Gastrocnemius medialis (tissue), 4 donors: ENCODE results near the gene WDR86. TPM values are rescaled to one million over a fixed set of nuclear protein-coding genes. Genes with fewer than 3 reads are reported as not detected.

ENCODE experiments used
- ATAC-seq, 2 donors: fragments of 150-250 bp; one replicate each; pipeline ENCODE4 v1.9.1; 2016
- DNase-seq, 2 donors: peaks; one replicate each; pipeline ENCODE4 v3.0.0-alpha.2; 2019
- H3K27ac ChIP-seq, 4 donors: fragments of 200-600 bp; sonication (generic); 1 replicate in 1 of 4; 2 replicates in 3 of 4; pipeline ENCODE4 v1.5.1; 2016 to 2018; ENCODE audit warnings: mild to moderate bottlenecking in 2 of 4, moderate library complexity in 1 of 4
- H3K27me3 ChIP-seq, 3 donors: fragments of 200-600 bp; sonication (generic) in 2 of 3; 1 replicate in 1 of 3; 2 replicates in 2 of 3; pipeline versions ENCODE4 v1.5.1 to v1.6.0; 2016 to 2019; ENCODE audit warnings: mild to moderate bottlenecking in 1 of 3, moderate library complexity in 1 of 3
- H3K36me3 ChIP-seq, 2 donors: fragments of 200-600 bp; sonication (generic) in 1 of 2; one replicate each; pipeline ENCODE4 v1.5.1; 2017 to 2018
- H3K4me1 ChIP-seq, 2 donors: fragments of 200-600 bp; sonication (generic) in 1 of 2; one replicate each; pipeline ENCODE4 v1.5.1; 2016 to 2017; ENCODE audit warnings: mild to moderate bottlenecking in 2 of 2
- H3K4me3 ChIP-seq, 4 donors: fragments of 200-600 bp; sonication (generic) in 3 of 4; 1 replicate in 1 of 4; 2 replicates in 3 of 4; pipeline ENCODE4 v1.5.1; 2016 to 2019; ENCODE audit warnings: mild to moderate bottlenecking in 2 of 4
- H3K9me3 ChIP-seq, 3 donors: fragments of 200-600 bp; sonication (generic) in 2 of 3; 1 replicate in 1 of 3; 2 replicates in 2 of 3; pipeline ENCODE4 v1.5.1; 2016 to 2019
- CTCF ChIP-seq, 5 experiments: fragments of 450-650 bp in 3 of 5; fragments of 200-600 bp in 2 of 5; sonication (generic) in 2 of 5; IDR thresholded peaks in 4 of 5; conservative IDR thresholded peaks in 1 of 5; 1 replicate in 4 of 5; 2 replicates in 1 of 5; pipeline ENCODE4 v1.5.1; 2016 to 2019; ENCODE audit warnings: antibody characterized with exemption in 5 of 5, mild to moderate bottlenecking in 3 of 5, moderate library complexity in 3 of 5
- POLR2A ChIP-seq, 2 donors: fragments of 450-650 bp; IDR thresholded peaks; one replicate each; pipeline ENCODE4 v1.6.1; 2017; ENCODE audit warnings: antibody characterized with exemption in 2 of 2, mild to moderate bottlenecking in 2 of 2, moderate library complexity in 2 of 2
- in situ Hi-C, 4 donors: fragments of 200-750 bp; cut with MboI; loops; one replicate each; pipeline versions ENCODE4 v1.15.0 to v1.8.0; 2017; ENCODE audit warnings: low sequenced_read_pairs in 4 of 4
- intact Hi-C: fragments of 100-400 bp; cut with DNase I; formaldehyde crosslinking; loops from one replicate; pipeline ENCODE4 v1.15.1; 2023; ENCODE audit warnings: low total_unique reads
- microRNA-seq, 2 donors: library from miRNA; unstranded; fragments of <30 nt; microRNA quantifications; one replicate each; pipeline ENCODE4, GENCODE V29; 2016; ENCODE audit warnings: borderline replicate concordance in 2 of 2
- total RNA-seq, 4 donors: library from RNA; depleted of rRNA; stranded (reverse); fragments of >200 nt; gene quantifications; one replicate each; pipeline versions ENCODE4 v1.1.0 to v1.2.3, GENCODE V29; 2016

WDR86 gene
- total RNA-seq, 4 donors from 2014 or later = 0.13 to 0.31 TPM; not detected in 2

- H3K36me3 ChIP-seq = no peaks in the 10 kb centered on the region
- TF ChIP-seq CTCF (IDR thresholded peaks at IDR 0.05 in 4 of 5, conservative IDR thresholded peaks at IDR 0.05 in 1 of 5) (no peak), POLR2A (IDR thresholded peaks at IDR 0.05) (no peak)
- no peaks in the 10 kb centered on the region for H3K9me3 ChIP-seq
- ATAC-seq = no peak
- no peak overlapping the region for H3K4me3 ChIP-seq
- intact Hi-C loops (no loop called here), in situ Hi-C loops (no loop called here)
- H3K27me3 ChIP-seq = no peaks in the 10 kb centered on the region
- H3K4me1 ChIP-seq = peaks cover 8 to 20% of the 10 kb centered on the region in 2 donors
- H3K27ac ChIP-seq = no peak overlapping the region
- DNase-seq = no peak
These were observed 71.0 kb downstream of the WDR86 start for GRCh38 chr7:151338809-151339208.

- ATAC-seq = no peak
- Histone ChIP-seq H3K4me3 (no peak overlapping the region), H3K36me3 (no peaks in the 10 kb centered on the region), H3K27ac (no peak overlapping the region), H3K27me3 (no peaks in the 10 kb centered on the region), H3K9me3 (no peaks in the 10 kb centered on the region), H3K4me1 (peaks cover 0 to 7% of the 10 kb centered on the region in 2 donors)
- no peak for TF ChIP-seq POLR2A (IDR thresholded peaks at IDR 0.05)
- no peak for TF ChIP-seq CTCF (IDR thresholded peaks at IDR 0.05 in 4 of 5, conservative IDR thresholded peaks at IDR 0.05 in 1 of 5)
- no peak for DNase-seq
- in situ Hi-C loops = no loop called here
- intact Hi-C loops = no loop called here
These were observed 72.5 kb downstream of the WDR86 start for GRCh38 chr7:151337346-151337745.

- Histone ChIP-seq H3K36me3 (no peaks in the 10 kb centered on the region), H3K27ac (no peak overlapping the region), H3K4me1 (peaks cover 0 to 2% of the 10 kb centered on the region in 2 donors), H3K4me3 (no peak overlapping the region), H3K27me3 (no peaks in the 10 kb centered on the region), H3K9me3 (no peaks in the 10 kb centered on the region)
- TF ChIP-seq POLR2A (IDR thresholded peaks at IDR 0.05) = no peak
- TF ChIP-seq CTCF (IDR thresholded peaks at IDR 0.05 in 4 of 5, conservative IDR thresholded peaks at IDR 0.05 in 1 of 5) = no peak
- intact Hi-C loops (no loop called here), in situ Hi-C loops (no loop called here)
- DNase-seq (no peak), ATAC-seq (no peak)
These were observed 73.7 kb downstream of the WDR86 start for GRCh38 chr7:151336027-151336708.

- Histone ChIP-seq H3K36me3 (no peaks in the 10 kb centered on the region), H3K27ac (no peak overlapping the region), H3K4me3 (no peak overlapping the region), H3K27me3 (no peaks in the 10 kb centered on the region), H3K4me1 (no peaks in the 10 kb centered on the region), H3K9me3 (no peaks in the 10 kb centered on the region)
- TF ChIP-seq CTCF (IDR thresholded peaks at IDR 0.05 in 4 of 5, conservative IDR thresholded peaks at IDR 0.05 in 1 of 5) (no peak), POLR2A (IDR thresholded peaks at IDR 0.05) (no peak)
- in situ Hi-C loops (no loop called here), intact Hi-C loops (no loop called here)
- DNase-seq (no peak), ATAC-seq (no peak)
These were observed 75.2 kb downstream of the WDR86 start for GRCh38 chr7:151334628-151335027.

Small RNA genes within 50 kb of the gene (microRNA-seq; reads per million reads assigned to microRNA genes)
- gene MIR3907 = 0 reads per million in 2 donors

Other genes with a start within 250 kb of the WDR86 start
- gene GBX1, start 242.3 kb downstream of the WDR86 start, total RNA-seq = under 1 TPM in 1 of 4 donors, not detected in 3; 0.58 TPM
- 10 to 100 TPM; 17.1 to 24.8 (median 21.6) TPM for gene ASB10, start 222.8 kb downstream of the WDR86 start, total RNA-seq
- gene H2BK1, start 199.6 kb downstream of the WDR86 start, total RNA-seq = not detected
- 100 to 1,000 TPM in 1 of 4 donors, 10 to 100 TPM in 3; 73.3 to 119 (median 96.3) TPM for gene ABCF2, start 182.8 kb downstream of the WDR86 start, total RNA-seq
- gene CHPF2, start 177.6 kb downstream of the WDR86 start, total RNA-seq = 10 to 100 TPM; 11.1 to 16.1 (median 14.1) TPM
- 100 to 1,000 TPM in 1 of 4 donors, 10 to 100 TPM in 3; 41.8 to 103 (median 75.4) TPM for gene SMARCD3, start 161.3 kb downstream of the WDR86 start, total RNA-seq
- gene NUB1, start 68.2 kb downstream of the WDR86 start, total RNA-seq = 10 to 100 TPM; 45.3 to 59.0 (median 49.7) TPM
- gene CRYGN, start 30.1 kb upstream of the WDR86 start, total RNA-seq = not detected
- 100 to 1,000 TPM in 3 of 4 donors, 10 to 100 TPM in 1; 93.2 to 159 (median 124) TPM for gene RHEB, start 109.9 kb upstream of the WDR86 start, total RNA-seq